Pancreas (tissue), 10 donors: ENCODE data around the gene NFIC. TPM values are rescaled to one million over a fixed set of nuclear protein-coding genes. Genes with fewer than 3 reads are reported as not detected.
"Not testable (repeated sequence)": the region's sequence is repeated elsewhere in the genome, so short reads cannot be mapped to it uniquely, and the experiment has no call there.

ENCODE experiments used
- ATAC-seq, 4 donors: fragments of 200-7000 bp; cut with Tn5 transposase; one replicate each; pipeline versions ENCODE4 v1.8.0 to v1.9.1; 2020; ENCODE audit warnings: mild to moderate bottlenecking in 4 of 4, moderate library complexity in 4 of 4
- DNase-seq, 6 donors: peaks; one replicate each; pipeline ENCODE4 v3.0.0-alpha.2; 2020
- FAIRE-seq: peaks from 2 replicates; lab custom pipeline; 2012; peaks lifted over from hg19 to GRCh38; lab: Jason Lieb, UNC
- H3K27ac ChIP-seq, 4 donors: fragments of 200-600 bp; sonication (generic); 1 replicate in 3 of 4; 2 replicates in 1 of 4; pipeline versions ENCODE4 v1.5.0 to v1.8.0; 2020
- H3K27me3 ChIP-seq, 4 donors: fragments of 200-600 bp; one replicate each; pipeline ENCODE4 v1.8.0; 2021
- H3K36me3 ChIP-seq, 3 donors: fragments of 200-600 bp; sonication (generic) in 1 of 3; one replicate each; pipeline versions ENCODE4 v1.5.0 to v1.8.0; 2020 to 2021
- H3K4me1 ChIP-seq, 3 donors: fragments of 200-600 bp; one replicate each; pipeline ENCODE4 v1.8.0; 2021
- H3K4me3 ChIP-seq, 4 donors: fragments of 200-600 bp; sonication (generic) in 2 of 4; one replicate each; pipeline versions ENCODE4 v1.5.0 to v1.8.0; 2020 to 2021
- H3K9me3 ChIP-seq, 4 donors: fragments of 200-600 bp; one replicate each; pipeline ENCODE4 v1.8.0; 2021
- CTCF ChIP-seq, 4 donors: fragments of 200-600 bp; sonication (generic) in 3 of 4; IDR thresholded peaks; one replicate each; pipeline versions ENCODE4 v1.5.0 to v1.8.0; 2021; ENCODE audit warnings: antibody characterized with exemption in 4 of 4
- WGBS, 2 donors: extraction: QIAGEN DNeasy Blood & Tissue Kit; methylation state at CpG; one replicate each; pipeline ENCODE4 v1.1.7; 2013; 5-methylcytosine and 5-hydroxymethylcytosine counted together
- intact Hi-C, 3 donors: fragments of 100-400 bp; cut with DNase I; formaldehyde crosslinking; loops; one replicate each; pipeline versions ENCODE4 v1.11.1 to v1.14.2; 2022
- polyA plus RNA-seq, 2 donors: library from polyadenylated mRNA; stranded (reverse); fragments of 200-250 nt; gene quantifications; one replicate each; pipeline ENCODE4 v1.2.3, GENCODE V29; 2013
- total RNA-seq, 6 donors: library from RNA; stranded (reverse); fragmentation: NEBNext Ultra II Directional in 4 of 6; extraction: Animal tissue kit (Norgen Biotek cat#: 25700) in 4 of 6; gene quantifications; one replicate each; pipeline versions ENCODE4 v1.2.1 to v1.2.4, GENCODE V29; 2021 to 2023
- donor health status: healthy with polysubstance abuse.
- donor health status: DM: no; HTN: no; CAD: no; lungs with moderate emphysema.
- donor health status: DM: no; HTN: no; CAD: no.
- donor health status: control.
- donor health status: control.
- donor health status: Bipolar disorder and iron deficiency.
- donor health status: DM: yes; HTN: yes; CAD: no.
- donor health status: DM: no; HTN: no; CAD: no.
- donor health status: DM: no; HTN: no; CAD: no.
- donor health status: DM: yes; HTN: yes; CAD: no.

NFIC gene
- total and polyA plus RNA-seq, 8 donors: 21.3 to 203 (median 115) TPM

GRCh38 chr19:3348042-3348441 is 18.3 kb upstream of the NFIC start:
- WGBS, 2 donors: 55 to 59% methylated on average over 11 of the region's 11 CpGs

GRCh38 chr19:3348469-3348868 is 17.9 kb upstream of the NFIC start:
- Histone ChIP-seq H3K4me1 (peaks cover 25 to 36% (median 32%) of the 10 kb centered on the region in 3 donors), H3K27ac (peak overlapping the region in 1 of 4 donors; percentile 96)
- DNase-seq: peak in 1 of 6 donors; percentile 9
- H3K36me3 ChIP-seq, ATAC-seq, H3K27me3 ChIP-seq, FAIRE-seq, H3K4me3 ChIP-seq, H3K9me3 ChIP-seq: not testable (repeated sequence)
- 89 to 92% methylated on average over 11 of the region's 11 CpGs for WGBS, 2 donors
- intact Hi-C loops: loop anchor here in 1 of 3 donors (10.0 kb wide), 1 partner anchor 56 kb away; no protein-coding TSS in a partner anchor

More at GRCh38 chr19:3348042-3348441, 18.3 kb upstream of the NFIC start:
- Histone ChIP-seq H3K4me3 (no peak overlapping the region), H3K9me3 (no peaks in the 10 kb centered on the region), H3K36me3 (no peaks in the 10 kb centered on the region), H3K4me1 (peaks cover 28 to 40% (median 36%) of the 10 kb centered on the region in 3 donors), H3K27me3 (no peaks in the 10 kb centered on the region), H3K27ac (peak overlapping the region; percentile 89 to 96 (median 92))
- no peak for TF ChIP-seq CTCF (IDR thresholded peaks at IDR 0.05)
- DNase-seq: peak in 1 of 6 donors; percentile 47
- intact Hi-C loops: loop anchor here in 1 of 3 donors (10.0 kb wide), 1 partner anchor 57 kb away; no protein-coding TSS in a partner anchor
- ATAC-seq: no peak
- FAIRE-seq: no peak

GRCh38 chr19:3350014-3350663 is 16.2 kb upstream of the NFIC start:
- Histone ChIP-seq H3K27me3 (no peaks in the 10 kb centered on the region), H3K9me3 (no peaks in the 10 kb centered on the region), H3K4me3 (no peak overlapping the region), H3K4me1 (peaks cover 25 to 32% (median 31%) of the 10 kb centered on the region in 3 donors), H3K27ac (peak overlapping the region; percentile 53 to 71 (median 56)), H3K36me3 (no peaks in the 10 kb centered on the region)
- no peak for TF ChIP-seq CTCF (IDR thresholded peaks at IDR 0.05)
- FAIRE-seq: no peak
- peak; percentile 50 to 64 (median 59) for ATAC-seq
- 26 to 27% methylated on average over 9 of the region's 9 CpGs for WGBS, 2 donors
- peak in 4 of 6 donors; percentile 72 to 82 (median 80) for DNase-seq
- intact Hi-C loops: no loop called here

GRCh38 chr19:3351702-3352447 is 14.5 kb upstream of the NFIC start:
- Histone ChIP-seq H3K27me3 (no peaks in the 10 kb centered on the region), H3K9me3 (no peaks in the 10 kb centered on the region), H3K36me3 (no peaks in the 10 kb centered on the region), H3K4me3 (no peak overlapping the region), H3K27ac (no peak overlapping the region), H3K4me1 (peaks cover 18 to 22% (median 21%) of the 10 kb centered on the region in 3 donors)
- ATAC-seq: no peak
- no peak for FAIRE-seq
- DNase-seq: peak in 1 of 6 donors; percentile 9
- TF ChIP-seq CTCF (IDR thresholded peaks at IDR 0.05): no peak
- intact Hi-C loops: no loop called here
- 81 to 87% methylated on average over 8 of the region's 8 CpGs for WGBS, 2 donors

GRCh38 chr19:3353493-3353892 is 12.9 kb upstream of the NFIC start:
- H3K27me3 ChIP-seq: no peaks in the 10 kb centered on the region

More at GRCh38 chr19:3353493-3353892, 12.9 kb upstream of the NFIC start:
- no peak overlapping the region for H3K4me3 ChIP-seq
- DNase-seq (no peak), ATAC-seq (no peak), FAIRE-seq (no peak)
- TF ChIP-seq CTCF (IDR thresholded peaks at IDR 0.05): no peak
- 60 to 83% methylated on average over 5 of the region's 5 CpGs for WGBS, 2 donors
- no peaks in the 10 kb centered on the region for H3K9me3 ChIP-seq
- intact Hi-C loops: no loop called here
- peaks cover 8 to 13% (median 10%) of the 10 kb centered on the region in 3 donors for H3K4me1 ChIP-seq
- no peaks in the 10 kb centered on the region for H3K36me3 ChIP-seq
- H3K27ac ChIP-seq: no peak overlapping the region
